Ramos (cell line): Measurements from ENCODE around the gene GPD1.

Experiments used
- in situ Hi-C: fragments of 300-500 bp; cut with MboI; formaldehyde crosslinking; loops from one replicate; pipeline ENCODE4 v1.14.3; 2022; ENCODE audit warnings: low sequenced_read_pairs; ENCODE audit not compliant: unreplicated experiment

GPD1 gene

GRCh38 chr12:50090391-50090790, 13.4 kb upstream of the GPD1 start:
- in situ Hi-C loops, result no loop called here

GRCh38 chr12:50097952-50098351, 5.9 kb upstream of the GPD1 start:
- in situ Hi-C loops, result no loop called here

GRCh38 chr12:50099302-50100008, 4.4 kb upstream of the GPD1 start:
- in situ Hi-C loops, result no loop called here

GRCh38 chr12:50100561-50100960, 3.2 kb upstream of the GPD1 start:
- in situ Hi-C loops, result no loop called here

GRCh38 chr12:50101663-50102062, 2.1 kb upstream of the GPD1 start:
- in situ Hi-C loops, result no loop called here

- in situ Hi-C loops, result no loop called here
Observed at GRCh38 chr12:50102131-50102531, 1.7 kb upstream of the GPD1 start.

GRCh38 chr12:50102646-50103309, 1.0 kb upstream of the GPD1 start:
- in situ Hi-C loops, result no loop called here

- in situ Hi-C loops, result no loop called here
Observed at GRCh38 chr12:50103351-50103750, 457 bp upstream of the GPD1 start.

GRCh38 chr12:50104417-50105366, 884 bp downstream of the GPD1 start:
- in situ Hi-C loops, result no loop called here

- in situ Hi-C loops, result no loop called here
Observed at GRCh38 chr12:50105913-50106450, 2.2 kb downstream of the GPD1 start.

GRCh38 chr12:50106907-50107306, 3.1 kb downstream of the GPD1 start:
- in situ Hi-C loops, result no loop called here

- in situ Hi-C loops, result no loop called here
Observed at GRCh38 chr12:50107416-50108268, 3.8 kb downstream of the GPD1 start.

- in situ Hi-C loops, result no loop called here
Observed at GRCh38 chr12:50109319-50109718, 5.5 kb downstream of the GPD1 start.

- in situ Hi-C loops, result no loop called here
Observed at GRCh38 chr12:50110127-50110761, 6.4 kb downstream of the GPD1 start.

GRCh38 chr12:50110762-50111351, 7.0 kb downstream of the GPD1 start:
- in situ Hi-C loops, result no loop called here

- in situ Hi-C loops, result no loop called here
Observed at GRCh38 chr12:50111395-50111692, 7.5 kb downstream of the GPD1 start.

- in situ Hi-C loops, result no loop called here
Observed at GRCh38 chr12:50111693-50112455, 8.1 kb downstream of the GPD1 start, which contains the start of gene COX14. TSS of gene COX14 (plus strand) at chr12:50112236. CDS start at chr12:50120044, 7,808 bp downstream.
